HCT116 (cell line): Measurements from ENCODE around the gene TUBA3D. TPM values are rescaled to one million over a fixed set of nuclear protein-coding genes. Genes with fewer than 3 reads are reported as not detected.
"Not testable (repeated sequence)": the region's sequence is repeated elsewhere in the genome, so short reads cannot be mapped to it uniquely, and the experiment has no call there.

Source experiments
- ATAC-seq: fragments of 200-7000 bp; cut with Tn5 transposase; 2 replicates; pipeline ENCODE4 v1.9.1; 2020; ENCODE audit warnings: mild to moderate bottlenecking, moderate library complexity
- BruUV-seq: library from RNA; stranded (reverse); fragments of 400-500 nt; replicated peaks from 2 replicates; lab custom pipeline; 2021; lab: Mats Ljungman, UMichigan
- CTCF ChIA-PET: fragments of 300-600 bp; sonication (Branson Sonifier 250); formaldehyde crosslinking; loops from one replicate; lab custom pipeline; 2021; ENCODE audit warnings: antibody characterized with exemption; lab: Charles Lee
- POLR2A ChIA-PET: fragments of 300-600, 350-600 bp; sonication (Branson Sonifier 250); formaldehyde crosslinking; loops from one replicate; lab custom pipeline; 2021; ENCODE audit warnings: antibody characterized with exemption; lab: Charles Lee
- RAD21 ChIA-PET, 2 experiments: fragments of 300-600 bp; sonication (Branson Sonifier 250); formaldehyde crosslinking; loops; one replicate each; lab custom pipeline; 2023; ENCODE audit warnings: low total read pairs in 2 of 2; ENCODE audit not compliant: uncharacterized antibody in 2 of 2, unreplicated experiment in 2 of 2, low non-redundant PET in 1 of 2; lab: Charles Lee
- DNase-seq: peaks from one replicate; pipeline ENCODE4 v3.0.0-alpha.2; 2010; ENCODE audit warnings: low read depth, low spot score
- H2AFZ ChIP-seq: fragments of 200-600 bp; shearing (Covaris generic), sonication (generic); 2 replicates; pipeline ENCODE4 v1.6.1; 2017; ENCODE audit warnings: low read depth, mixed run types, mixed read lengths, antibody characterized with exemption, low read length; ENCODE audit not compliant: poor library complexity, severe bottlenecking
- H3K27ac ChIP-seq: 2 replicates; pipeline ENCODE4 v1.5.1; 2012; ENCODE audit warnings: low read depth, low read length
- H3K27me3 ChIP-seq: fragments of 200-600 bp; sonication (generic); 2 replicates; pipeline ENCODE4 v1.6.1; 2016; ENCODE audit warnings: mixed run types, low read length, mixed read lengths; ENCODE audit not compliant: insufficient read depth
- H3K36me3 ChIP-seq, 2 experiments: fragments of 200-500 bp in 1 of 2; fragments of 200-600 bp in 1 of 2; sonication (Bioruptor generic) in 1 of 2; sonication (generic) in 1 of 2; 2 replicates each; pipeline versions ENCODE4 v1.5.1 to v1.6.1; 2014 to 2016; ENCODE audit warnings: low read length in 2 of 2, inconsistent platforms in 1 of 2, mixed read lengths in 1 of 2, mixed run types in 1 of 2; ENCODE audit not compliant: insufficient read depth in 2 of 2, control insufficient read depth in 1 of 2
- H3K4me1 ChIP-seq, 2 experiments: fragments of 200-600 bp in 1 of 2; sonication (generic) in 1 of 2; 2 replicates each; pipeline versions ENCODE4 v1.5.1 to v1.6.1; 2012 to 2017; ENCODE audit warnings: low read length in 2 of 2, inconsistent platforms in 1 of 2, mild to moderate bottlenecking in 1 of 2, mixed read lengths in 1 of 2, mixed run types in 1 of 2, moderate library complexity in 1 of 2; ENCODE audit not compliant: insufficient read depth in 2 of 2, control insufficient read depth in 1 of 2
- H3K4me2 ChIP-seq: fragments of 200-600 bp; sonication (generic); 2 replicates; pipeline ENCODE4 v1.6.1; 2017; ENCODE audit warnings: mixed run types, low read length, mixed read lengths
- H3K4me3 ChIP-seq, 2 experiments: fragments of 200-600 bp in 1 of 2; sonication (generic) in 1 of 2; replicated peaks in 1 of 2; 2 replicates each; pipeline ENCODE4 v1.5.1; 2011 to 2016; ENCODE audit warnings: low read length in 2 of 2, control low read depth in 1 of 2, low read depth in 1 of 2, mild to moderate bottlenecking in 1 of 2, mixed read lengths in 1 of 2, mixed run types in 1 of 2
- H3K79me2 ChIP-seq: fragments of 200-600 bp; sonication (generic); 2 replicates; pipeline ENCODE4 v1.6.1; 2017; ENCODE audit warnings: mild to moderate bottlenecking, mixed run types, low read length, moderate library complexity, mixed read lengths; ENCODE audit not compliant: insufficient read depth
- H3K9ac ChIP-seq: fragments of 200-600 bp; sonication (generic); 2 replicates; pipeline ENCODE4 v1.6.1; 2016; ENCODE audit warnings: low read length, mixed read lengths
- H3K9me2 ChIP-seq: fragments of 200-600 bp; sonication (generic), shearing (Covaris generic); 2 replicates; pipeline ENCODE4 v1.6.1; 2017; ENCODE audit warnings: mixed run types, mild to moderate bottlenecking, moderate library complexity; ENCODE audit not compliant: insufficient read depth
- H3K9me3 ChIP-seq, 2 experiments: fragments of 200-500 bp in 1 of 2; fragments of 200-600 bp in 1 of 2; sonication (Bioruptor generic) in 1 of 2; sonication (generic) in 1 of 2; 2 replicates each; pipeline ENCODE4 v1.6.1; 2014 to 2017; ENCODE audit warnings: low read length in 2 of 2, mixed read lengths in 2 of 2, inconsistent platforms in 1 of 2, low read depth in 1 of 2, mild to moderate bottlenecking in 1 of 2, mixed run types in 1 of 2, moderate library complexity in 1 of 2; ENCODE audit not compliant: control insufficient read depth in 1 of 2, insufficient read depth in 1 of 2
- H4K20me1 ChIP-seq: fragments of 200-600 bp; sonication (generic), shearing (Covaris generic); 2 replicates; pipeline ENCODE4 v1.6.1; 2017; ENCODE audit warnings: mixed run types, mild to moderate bottlenecking, moderate library complexity; ENCODE audit not compliant: insufficient read depth
- EGR1 ChIP-seq: IDR thresholded peaks from 2 replicates; pipeline ENCODE4 v1.6.1; 2012; ENCODE audit warnings: low read depth
- POLR2AphosphoS5 ChIP-seq: IDR thresholded peaks from 2 replicates; pipeline ENCODE4 v1.6.1; 2011; ENCODE audit warnings: mild to moderate bottlenecking, low read depth, low read length, moderate library complexity
- intact Hi-C: fragments of 100-400 bp; cut with micrococcal nuclease; formaldehyde crosslinking; loops from 2 replicates; pipeline ENCODE4 v1.10.0; 2022
- total RNA-seq: library from RNA; stranded (reverse); gene quantifications from one replicate; pipeline ENCODE4 v1.2.1, GENCODE V29; 2021; ENCODE audit not compliant: unreplicated experiment

The TUBA3D gene
- total RNA-seq, 1 experiment from 2014 or later: not detected

DNA sequence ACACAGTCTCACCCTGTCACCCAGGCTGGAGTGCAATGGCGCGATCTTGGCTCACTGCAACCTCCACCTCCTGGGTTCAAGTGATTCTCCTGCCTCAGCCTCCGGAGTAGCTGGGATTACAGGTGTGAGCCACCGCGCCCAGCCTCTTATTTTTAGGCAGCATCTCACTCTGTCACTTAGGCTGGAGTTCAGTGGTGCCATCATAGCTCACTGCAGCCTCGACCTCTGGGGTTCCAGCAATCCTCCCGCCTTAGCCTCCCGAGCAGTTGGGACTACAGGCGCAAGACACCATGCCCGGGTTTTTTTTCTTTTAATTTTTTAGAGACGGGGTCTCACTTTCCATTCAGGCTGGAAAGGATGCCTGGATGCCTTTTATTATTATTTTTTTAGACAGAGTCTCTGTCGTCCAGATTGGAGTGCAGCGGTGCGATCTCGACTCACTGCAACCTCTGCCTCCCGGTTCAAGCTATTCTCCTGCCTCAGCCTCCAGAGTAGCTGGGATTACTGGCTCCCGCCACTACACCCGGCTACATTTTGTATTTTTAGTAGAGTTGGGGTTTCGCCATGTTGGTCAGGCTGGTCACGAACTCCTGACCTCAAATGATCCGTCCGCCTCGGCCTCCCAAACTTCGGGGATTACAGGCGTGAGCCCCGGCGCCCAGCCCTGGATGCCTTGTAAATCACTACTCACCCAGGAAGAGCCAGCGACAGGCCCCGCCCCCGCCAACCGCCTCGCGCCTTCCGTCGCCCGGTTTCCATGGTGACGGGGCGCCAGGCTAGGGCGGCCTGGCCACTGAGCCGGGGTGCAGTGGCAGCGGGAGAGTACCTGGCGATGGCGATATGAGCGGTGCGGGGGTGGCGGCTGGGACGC is 51.4 kb downstream of the TUBA3D start, which contains the start of gene CCDC74A:
Gene CCDC74A, plus strand, starts transcription at position 758 of the 871 bp plus-strand sequence. Its CDS starts 83 bp downstream, at position 841.
- H3K36me3 ChIP-seq, H3K9me2 ChIP-seq, H3K27me3 ChIP-seq, H3K79me2 ChIP-seq, POLR2A ChIA-PET, H3K9me3 ChIP-seq, CTCF ChIA-PET, RAD21 ChIA-PET: not testable (repeated sequence)
- peak within 1 kb of the TSS; percentile 34 to 51 for H3K4me3 ChIP-seq
- peak within 1 kb of the TSS; percentile 50 for H3K9ac ChIP-seq
- peak within 1 kb of the TSS; percentile 68 for H2AFZ ChIP-seq
- TF ChIP-seq EGR1 (peak; percentile 70), POLR2AphosphoS5 (0 out of 2 replicates have a peak, but pooled peaks have one; percentile 21)
- TF ChIP-seq, all 23 proteins: peak for 2; not testable (repeated sequence) for 21
- DNase-seq (peak; percentile 12), ATAC-seq (peak; percentile 92)
- not testable (repeated sequence) for BruUV-seq, H3K4me1 ChIP-seq, H3K27ac ChIP-seq, H4K20me1 ChIP-seq
- peak within 1 kb of the TSS; percentile 67 for H3K4me2 ChIP-seq
- intact Hi-C loops: loop anchor here (5.0 kb wide), 1 partner anchor 115 kb away; no protein-coding TSS in a partner anchor

DNA sequence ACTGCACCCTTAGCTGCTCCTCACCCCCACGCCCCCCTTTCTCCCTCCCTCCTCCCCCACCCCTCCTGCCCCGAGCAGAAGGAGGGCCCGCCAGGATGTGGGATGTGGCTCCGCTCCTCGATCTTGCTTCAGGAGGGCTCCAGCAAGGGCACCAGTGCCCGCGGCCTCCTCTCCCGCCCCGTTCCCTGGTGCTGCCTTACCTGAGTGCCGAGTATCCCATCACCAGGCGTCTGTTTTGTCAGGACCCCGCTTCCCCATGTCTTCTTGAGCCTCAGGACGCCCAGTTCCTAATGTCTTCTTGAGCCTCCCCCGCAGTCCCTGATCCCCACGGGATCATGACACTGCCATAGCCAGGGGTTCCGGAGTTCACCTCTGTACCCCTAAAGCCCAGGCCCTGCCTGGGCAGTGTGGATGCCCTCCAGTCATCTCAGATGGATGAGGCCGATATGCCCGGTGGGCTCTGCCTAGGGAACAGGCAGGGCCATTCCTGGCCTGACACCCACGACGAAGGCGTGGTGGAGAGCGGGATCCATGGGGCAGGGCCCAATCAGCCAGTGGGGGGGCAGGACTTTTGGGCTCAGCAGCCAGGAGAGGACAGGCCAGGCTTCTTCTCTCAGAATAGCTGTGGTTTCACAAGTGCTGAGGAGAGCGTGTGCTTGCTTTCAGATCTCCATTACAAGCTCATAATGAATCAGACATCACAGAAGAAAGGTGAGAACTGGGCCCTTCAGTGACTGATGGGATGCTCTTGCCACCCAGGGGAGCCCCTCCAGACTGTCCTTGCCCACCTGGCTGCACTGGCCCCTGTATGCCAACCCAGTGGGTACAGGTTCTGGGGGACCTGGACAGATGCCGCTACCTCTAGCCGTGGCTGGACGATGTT is 53.3 kb downstream of the TUBA3D start:
- H3K9me3 ChIP-seq, POLR2A ChIA-PET, H3K9ac ChIP-seq, H3K4me2 ChIP-seq, RAD21 ChIA-PET, H4K20me1 ChIP-seq, DNase-seq, ATAC-seq, H2AFZ ChIP-seq, H3K36me3 ChIP-seq, H3K4me3 ChIP-seq, H3K27ac ChIP-seq, BruUV-seq, H3K27me3 ChIP-seq, CTCF ChIA-PET, H3K9me2 ChIP-seq, H3K4me1 ChIP-seq, H3K79me2 ChIP-seq: not testable (repeated sequence)
- intact Hi-C loops: loop anchor here (5.0 kb wide), 1 partner anchor 117 kb away; no protein-coding TSS in a partner anchor

DNA sequence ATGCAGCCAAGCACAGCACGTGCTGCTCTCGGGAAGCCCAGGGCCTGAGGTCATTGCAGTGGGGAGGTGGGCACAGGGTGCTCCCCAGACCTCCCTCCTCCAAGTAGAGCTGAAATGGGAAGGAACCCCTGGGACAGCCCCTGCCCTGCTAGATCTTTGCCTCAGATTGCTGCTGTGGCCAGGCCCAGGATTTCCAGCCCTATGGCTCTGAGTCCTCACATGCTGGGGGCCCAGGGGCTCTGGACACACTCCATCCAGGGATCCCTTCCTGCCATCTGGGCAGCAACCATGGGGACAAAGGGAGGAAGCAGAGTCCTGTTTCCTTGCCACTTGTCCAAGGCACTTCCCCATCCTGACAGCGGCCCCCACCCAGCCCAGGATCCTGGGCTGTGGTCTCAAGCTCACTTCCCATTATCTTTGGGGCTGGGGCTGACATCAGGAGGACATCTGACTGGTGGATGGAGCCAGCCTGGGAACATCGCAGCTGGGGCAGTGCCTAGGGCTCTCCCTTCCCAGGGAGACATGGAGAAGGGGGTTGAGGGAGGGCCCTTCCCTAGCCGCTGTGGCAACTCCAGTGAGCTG is 54.0 kb downstream of the TUBA3D start:
- H3K79me2 ChIP-seq, POLR2A ChIA-PET, H3K4me2 ChIP-seq, DNase-seq, H3K9ac ChIP-seq, H3K27me3 ChIP-seq, H3K36me3 ChIP-seq, H3K4me1 ChIP-seq, H3K27ac ChIP-seq, H3K4me3 ChIP-seq, RAD21 ChIA-PET, H2AFZ ChIP-seq, ATAC-seq, CTCF ChIA-PET, BruUV-seq, H4K20me1 ChIP-seq, H3K9me2 ChIP-seq, H3K9me3 ChIP-seq: not testable (repeated sequence)
- intact Hi-C loops: loop anchor here (5.0 kb wide), 1 partner anchor 118 kb away; no protein-coding TSS in a partner anchor
